HCT116 (cell line): ENCODE data around the gene ZDHHC16. TPM values are rescaled to one million over a fixed set of nuclear protein-coding genes. Genes with fewer than 3 reads are reported as not detected.

Source experiments
- ATAC-seq: fragments of 200-7000 bp; cut with Tn5 transposase; 2 replicates; pipeline ENCODE4 v1.9.1; 2020; ENCODE audit warnings: mild to moderate bottlenecking, moderate library complexity
- BruUV-seq: library from RNA; stranded (reverse); fragments of 400-500 nt; replicated peaks from 2 replicates; lab custom pipeline; 2021; lab: Mats Ljungman, UMichigan
- CTCF ChIA-PET: fragments of 300-600 bp; sonication (Branson Sonifier 250); formaldehyde crosslinking; loops from one replicate; lab custom pipeline; 2021; ENCODE audit warnings: antibody characterized with exemption; lab: Charles Lee
- POLR2A ChIA-PET: fragments of 300-600, 350-600 bp; sonication (Branson Sonifier 250); formaldehyde crosslinking; loops from one replicate; lab custom pipeline; 2021; ENCODE audit warnings: antibody characterized with exemption; lab: Charles Lee
- RAD21 ChIA-PET, 2 experiments: fragments of 300-600 bp; sonication (Branson Sonifier 250); formaldehyde crosslinking; loops; one replicate each; lab custom pipeline; 2023; ENCODE audit warnings: low total read pairs in 2 of 2; ENCODE audit not compliant: uncharacterized antibody in 2 of 2, unreplicated experiment in 2 of 2, low non-redundant PET in 1 of 2; lab: Charles Lee
- DNase-seq: peaks from one replicate; pipeline ENCODE4 v3.0.0-alpha.2; 2010; ENCODE audit warnings: low read depth, low spot score
- H2AFZ ChIP-seq: fragments of 200-600 bp; shearing (Covaris generic), sonication (generic); 2 replicates; pipeline ENCODE4 v1.6.1; 2017; ENCODE audit warnings: low read depth, mixed run types, mixed read lengths, antibody characterized with exemption, low read length; ENCODE audit not compliant: poor library complexity, severe bottlenecking
- H3K27ac ChIP-seq: 2 replicates; pipeline ENCODE4 v1.5.1; 2012; ENCODE audit warnings: low read depth, low read length
- H3K27me3 ChIP-seq: fragments of 200-600 bp; sonication (generic); 2 replicates; pipeline ENCODE4 v1.6.1; 2016; ENCODE audit warnings: mixed run types, low read length, mixed read lengths; ENCODE audit not compliant: insufficient read depth
- H3K36me3 ChIP-seq, 2 experiments: fragments of 200-500 bp in 1 of 2; fragments of 200-600 bp in 1 of 2; sonication (Bioruptor generic) in 1 of 2; sonication (generic) in 1 of 2; 2 replicates each; pipeline versions ENCODE4 v1.5.1 to v1.6.1; 2014 to 2016; ENCODE audit warnings: low read length in 2 of 2, inconsistent platforms in 1 of 2, mixed read lengths in 1 of 2, mixed run types in 1 of 2; ENCODE audit not compliant: insufficient read depth in 2 of 2, control insufficient read depth in 1 of 2
- H3K4me1 ChIP-seq, 2 experiments: fragments of 200-600 bp in 1 of 2; sonication (generic) in 1 of 2; 2 replicates each; pipeline versions ENCODE4 v1.5.1 to v1.6.1; 2012 to 2017; ENCODE audit warnings: low read length in 2 of 2, inconsistent platforms in 1 of 2, mild to moderate bottlenecking in 1 of 2, mixed read lengths in 1 of 2, mixed run types in 1 of 2, moderate library complexity in 1 of 2; ENCODE audit not compliant: insufficient read depth in 2 of 2, control insufficient read depth in 1 of 2
- H3K4me2 ChIP-seq: fragments of 200-600 bp; sonication (generic); 2 replicates; pipeline ENCODE4 v1.6.1; 2017; ENCODE audit warnings: mixed run types, low read length, mixed read lengths
- H3K4me3 ChIP-seq, 2 experiments: fragments of 200-600 bp in 1 of 2; sonication (generic) in 1 of 2; replicated peaks in 1 of 2; 2 replicates each; pipeline ENCODE4 v1.5.1; 2011 to 2016; ENCODE audit warnings: low read length in 2 of 2, control low read depth in 1 of 2, low read depth in 1 of 2, mild to moderate bottlenecking in 1 of 2, mixed read lengths in 1 of 2, mixed run types in 1 of 2
- H3K79me2 ChIP-seq: fragments of 200-600 bp; sonication (generic); 2 replicates; pipeline ENCODE4 v1.6.1; 2017; ENCODE audit warnings: mild to moderate bottlenecking, mixed run types, low read length, moderate library complexity, mixed read lengths; ENCODE audit not compliant: insufficient read depth
- H3K9ac ChIP-seq: fragments of 200-600 bp; sonication (generic); 2 replicates; pipeline ENCODE4 v1.6.1; 2016; ENCODE audit warnings: low read length, mixed read lengths
- H3K9me2 ChIP-seq: fragments of 200-600 bp; sonication (generic), shearing (Covaris generic); 2 replicates; pipeline ENCODE4 v1.6.1; 2017; ENCODE audit warnings: mixed run types, mild to moderate bottlenecking, moderate library complexity; ENCODE audit not compliant: insufficient read depth
- H3K9me3 ChIP-seq, 2 experiments: fragments of 200-500 bp in 1 of 2; fragments of 200-600 bp in 1 of 2; sonication (Bioruptor generic) in 1 of 2; sonication (generic) in 1 of 2; 2 replicates each; pipeline ENCODE4 v1.6.1; 2014 to 2017; ENCODE audit warnings: low read length in 2 of 2, mixed read lengths in 2 of 2, inconsistent platforms in 1 of 2, low read depth in 1 of 2, mild to moderate bottlenecking in 1 of 2, mixed run types in 1 of 2, moderate library complexity in 1 of 2; ENCODE audit not compliant: control insufficient read depth in 1 of 2, insufficient read depth in 1 of 2
- H4K20me1 ChIP-seq: fragments of 200-600 bp; sonication (generic), shearing (Covaris generic); 2 replicates; pipeline ENCODE4 v1.6.1; 2017; ENCODE audit warnings: mixed run types, mild to moderate bottlenecking, moderate library complexity; ENCODE audit not compliant: insufficient read depth
- ATF3 ChIP-seq: IDR thresholded peaks from 2 replicates; pipeline ENCODE4 v1.6.1; 2012
- CBX3 ChIP-seq: IDR thresholded peaks from 2 replicates; pipeline ENCODE4 v1.6.1; 2012; ENCODE audit warnings: low read depth
- CTCF ChIP-seq, 3 experiments: fragments of 200-600 bp in 1 of 3; sonication (generic) in 1 of 3; IDR thresholded peaks in 2 of 3; conservative IDR thresholded peaks in 1 of 3; 2 replicates each; pipeline ENCODE4 v1.5.1; 2012 to 2017; ENCODE audit warnings: low read depth in 2 of 3, low read length in 2 of 3, antibody characterized with exemption in 1 of 3, borderline replicate concordance in 1 of 3, control low read depth in 1 of 3, mild to moderate bottlenecking in 1 of 3, mixed read lengths in 1 of 3, mixed run types in 1 of 3, moderate library complexity in 1 of 3; ENCODE audit not compliant: insufficient read depth in 1 of 3
- ELF1 ChIP-seq: IDR thresholded peaks from 2 replicates; pipeline ENCODE4 v1.6.1; 2012; ENCODE audit warnings: low read depth, borderline replicate concordance
- JUND ChIP-seq: IDR thresholded peaks from 2 replicates; pipeline ENCODE4 v1.6.1; 2012
- MAX ChIP-seq: IDR thresholded peaks from 2 replicates; pipeline ENCODE4 v1.6.1; 2012
- POLR2AphosphoS5 ChIP-seq: IDR thresholded peaks from 2 replicates; pipeline ENCODE4 v1.6.1; 2011; ENCODE audit warnings: mild to moderate bottlenecking, low read depth, low read length, moderate library complexity
- RAD21 ChIP-seq: IDR thresholded peaks from 2 replicates; pipeline ENCODE4 v1.6.1; 2012; ENCODE audit warnings: low read depth, mild to moderate bottlenecking
- SIN3A ChIP-seq: IDR thresholded peaks from 2 replicates; pipeline ENCODE4 v1.6.1; 2012; ENCODE audit warnings: low read depth
- SP1 ChIP-seq: IDR thresholded peaks from 2 replicates; pipeline ENCODE4 v1.6.1; 2012; ENCODE audit warnings: low read depth
- SRF ChIP-seq: IDR thresholded peaks from 2 replicates; pipeline ENCODE4 v1.6.1; 2012; ENCODE audit warnings: low read depth
- ZNF274 ChIP-seq: fragments of 200-500 bp; sonication (Bioruptor generic); IDR thresholded peaks from 2 replicates; pipeline ENCODE4 v1.6.1; 2014; ENCODE audit warnings: mild to moderate bottlenecking, low read depth, low read length, inconsistent platforms
- intact Hi-C: fragments of 100-400 bp; cut with micrococcal nuclease; formaldehyde crosslinking; loops from 2 replicates; pipeline ENCODE4 v1.10.0; 2022
- total RNA-seq: library from RNA; stranded (reverse); gene quantifications from one replicate; pipeline ENCODE4 v1.2.1, GENCODE V29; 2021; ENCODE audit not compliant: unreplicated experiment

Gene ZDHHC16
- total RNA-seq, 1 experiment from 2014 or later, result 34.0 TPM

GRCh38 chr10:97407211-97407951 is 38.6 kb upstream of the ZDHHC16 start:
- CTCF ChIA-PET, result interaction anchor here (1.0 to 1.6 kb wide), 2 partner anchors 205 kb away, joined by 3 to 4 read pairs; no protein-coding TSS in a partner anchor

More at GRCh38 chr10:97407211-97407951, 38.6 kb upstream of the ZDHHC16 start:
- Histone ChIP-seq H2AFZ (peak overlapping the region; percentile 84), H3K9me2 (no peaks in the 10 kb centered on the region), H3K4me2 (peak overlapping the region; percentile 83), H3K9me3 (no peaks in the 10 kb centered on the region), H3K27ac (0 out of 2 replicates have a peak overlapping the region, but pooled peaks have one; percentile 25), H3K27me3 (no peaks in the 10 kb centered on the region), H4K20me1 (no peaks in the 10 kb centered on the region), H3K4me1 (peaks cover 8 to 44% of the 10 kb centered on the region in 2 experiments; a peak in 3 of 4 replicates), H3K9ac (no peak overlapping the region), H3K36me3 (no peaks in the 10 kb centered on the region), H3K4me3 (peak overlapping the region; percentile 25 to 31), H3K79me2 (no peaks in the 10 kb centered on the region)
- no TSS peak for BruUV-seq
- intact Hi-C loops, result loop anchor here (1.0 to 2.0 kb wide), 3 partner anchors 39 to 205 kb away; partner anchors contain the start of genes EXOSC1 and ZDHHC16
- TF ChIP-seq CTCF (IDR thresholded peaks at IDR 0.05 in 2 of 3, conservative IDR thresholded peaks at IDR 0.05 in 1 of 3; ENCODE audit: borderline replicate concordance in 1 of 3, insufficient read depth in 1 of 3, low read depth in 2 of 3, low read length in 2 of 3) (peak; percentile 76 to 97 (median 80)), POLR2AphosphoS5 (0 out of 2 replicates have a peak, but pooled peaks have one; percentile 20), ZNF274 (no peak), RAD21 (peak; percentile 81), ATF3 (no peak), SIN3A (no peak), ELF1 (no peak), CBX3 (peak; percentile 48; the same call in 1 of the 2 replicates), MAX (peak; percentile 37; the same call in 1 of the 2 replicates), SP1 (no peak), SRF (peak; percentile 79), JUND (no peak)
- ChIA-PET RAD21 (no interaction called here), POLR2A (no interaction called here)
- DNase-seq (peak; percentile 77), ATAC-seq (peak; percentile 96)
